WTC11 (cell line): ENCODE data around the gene ADAT3. TPM values are rescaled to one million over a fixed set of nuclear protein-coding genes. Genes with fewer than 3 reads are reported as not detected.

Experiments
- ATAC-seq: fragments of 200-7000 bp; cut with Tn5 transposase; 2 replicates; pipeline ENCODE4 v1.10.0; 2021; ENCODE audit warnings: mild to moderate bottlenecking, moderate library complexity
- CTCF ChIA-PET: fragments of 300-600 bp; sonication (Branson Sonifier 250); formaldehyde crosslinking; loops from one replicate; lab custom pipeline; 2021; ENCODE audit warnings: antibody characterized with exemption; lab: Charles Lee
- POLR2A ChIA-PET: fragments of 350-600 bp; sonication (Branson Sonifier 250); formaldehyde crosslinking; loops from one replicate; lab custom pipeline; 2021; ENCODE audit warnings: antibody characterized with exemption; lab: Charles Lee
- DNase-seq: peaks from one replicate; pipeline ENCODE4 v3.0.0; 2021; ENCODE audit warnings: low spot score
- H3K27ac Mint-ChIP-seq: 2 replicates; pipeline ENCODE4 v1.8.0; 2021; ENCODE audit warnings: mixed read lengths
- H3K27me3 Mint-ChIP-seq: 2 replicates; pipeline ENCODE4 v1.8.0; 2021; ENCODE audit warnings: low read depth, mild to moderate bottlenecking, moderate library complexity, mixed read lengths
- H3K36me3 Mint-ChIP-seq: 2 replicates; pipeline ENCODE4 v1.8.0; 2021; ENCODE audit warnings: mixed read lengths
- H3K4me1 Mint-ChIP-seq: 2 replicates; pipeline ENCODE4 v1.8.0; 2022; ENCODE audit warnings: mixed read lengths
- H3K4me3 Mint-ChIP-seq: 2 replicates; pipeline ENCODE4 v1.8.0; 2021; ENCODE audit warnings: mild to moderate bottlenecking, moderate library complexity, mixed read lengths
- H3K9me3 Mint-ChIP-seq: 2 replicates; pipeline ENCODE4 v1.8.0; 2021; ENCODE audit warnings: mixed read lengths
- AR ChIP-seq: fragments of 250-450 bp; sonication (Bioruptor Pico); IDR thresholded peaks from 2 replicates; pipeline ENCODE4 v1.9.0; 2021; ENCODE audit warnings: mild to moderate bottlenecking
- E2F1 ChIP-seq: sonication (generic); formaldehyde crosslinking; IDR thresholded peaks from 2 replicates; pipeline ENCODE4 v1.8.0; 2022; ENCODE audit warnings: mild to moderate bottlenecking, missing genetic modification reagents
- E2F4 ChIP-seq: sonication (generic); formaldehyde crosslinking; IDR thresholded peaks from 2 replicates; pipeline ENCODE4 v1.8.1; 2022; ENCODE audit warnings: low read depth, mild to moderate bottlenecking, moderate library complexity, missing genetic modification reagents, borderline replicate concordance
- ESRRA ChIP-seq: sonication (generic); formaldehyde crosslinking; IDR thresholded peaks from 2 replicates; pipeline ENCODE4 v1.8.1; 2022; ENCODE audit warnings: mild to moderate bottlenecking, missing genetic modification reagents, borderline replicate concordance
- GABPB1 ChIP-seq: sonication (generic); formaldehyde crosslinking; IDR thresholded peaks from 2 replicates; pipeline ENCODE4 v1.8.1; 2023; ENCODE audit warnings: mild to moderate bottlenecking, missing genetic modification reagents
- NFE2L1 ChIP-seq: sonication (generic); formaldehyde crosslinking; IDR thresholded peaks from 2 replicates; pipeline ENCODE4 v1.8.1; 2023; ENCODE audit warnings: missing genetic modification reagents
- NR1H2 ChIP-seq: sonication (generic); formaldehyde crosslinking; IDR thresholded peaks from 2 replicates; pipeline ENCODE4 v1.9.0; 2021; ENCODE audit warnings: mild to moderate bottlenecking, moderate library complexity, missing genetic modification reagents
- NR2C2 ChIP-seq: sonication (generic); formaldehyde crosslinking; IDR thresholded peaks from 2 replicates; pipeline ENCODE4 v1.8.0; 2022; ENCODE audit warnings: mild to moderate bottlenecking, missing genetic modification reagents
- PRRX2 ChIP-seq: fragments of 250-450 bp; sonication (Bioruptor Pico); IDR thresholded peaks from 2 replicates; pipeline ENCODE4 v1.8.0; 2021; ENCODE audit warnings: mild to moderate bottlenecking
- SMAD3 ChIP-seq: sonication (generic); formaldehyde crosslinking; IDR thresholded peaks from 2 replicates; pipeline ENCODE4 v1.8.0; 2022; ENCODE audit warnings: missing genetic modification reagents, mild to moderate bottlenecking, borderline replicate concordance
- ZBTB21 ChIP-seq: sonication (generic); formaldehyde crosslinking; IDR thresholded peaks from 2 replicates; pipeline ENCODE4 v1.8.1; 2023; ENCODE audit warnings: mild to moderate bottlenecking, missing genetic modification reagents, borderline replicate concordance
- ZBTB43 ChIP-seq: sonication (generic); formaldehyde crosslinking; IDR thresholded peaks from 2 replicates; pipeline ENCODE4 v1.8.1; 2023; ENCODE audit warnings: mild to moderate bottlenecking, missing genetic modification reagents
- ZMAT4 ChIP-seq: fragments of 250-450 bp; sonication (Bioruptor Pico); IDR thresholded peaks from 2 replicates; pipeline ENCODE4 v1.9.0; 2021; ENCODE audit warnings: mild to moderate bottlenecking
- ZNF396 ChIP-seq: fragments of 250-450 bp; sonication (Bioruptor Pico); IDR thresholded peaks from 2 replicates; pipeline ENCODE4 v1.8.0; 2021; ENCODE audit warnings: mild to moderate bottlenecking, moderate library complexity, borderline replicate concordance
- ZNF512 ChIP-seq: sonication (generic); formaldehyde crosslinking; IDR thresholded peaks from 2 replicates; pipeline ENCODE4 v1.8.1; 2022; ENCODE audit warnings: missing genetic modification reagents, borderline replicate concordance
- total RNA-seq: library from RNA; stranded (reverse); gene quantifications from 3 replicates; pipeline ENCODE4 v1.2.3, GENCODE V29; 2021

Gene ADAT3
- total RNA-seq, 1 experiment from 2014 or later: 20.3 TPM

- ChIA-PET CTCF (interaction anchor here (0.6 to 1.2 kb wide), 4 partner anchors 13 to 15 kb away, joined by 3 read pairs; no protein-coding TSS in a partner anchor), POLR2A (no interaction called here)
- peaks cover 25% of the 10 kb centered on the region for H3K4me1 Mint-ChIP-seq
- peak overlapping the region; percentile 92 for H3K27ac Mint-ChIP-seq
- no peak for TF ChIP-seq AR (CRISPR knock-in tag)
- TF ChIP-seq ZBTB43 (CRISPR knock-in tag): no peak
- no peaks in the 10 kb centered on the region for H3K27me3 Mint-ChIP-seq
- H3K36me3 Mint-ChIP-seq: no peaks in the 10 kb centered on the region
- DNase-seq (no peak), ATAC-seq (no peak)
- peak overlapping the region; percentile 90 for H3K4me3 Mint-ChIP-seq
- no peaks in the 10 kb centered on the region for H3K9me3 Mint-ChIP-seq
These were observed 37.8 kb downstream of the ADAT3 start for GRCh38 chr19:1942934-1943555.

- peak overlapping the region; percentile 90 for H3K4me3 Mint-ChIP-seq
- ChIA-PET CTCF (interaction anchor here (0.6 to 1.2 kb wide), 6 partner anchors 12 to 76 kb away, joined by 3 to 4 read pairs (median 3); no protein-coding TSS in a partner anchor), POLR2A (no interaction called here)
- H3K27me3 Mint-ChIP-seq: no peaks in the 10 kb centered on the region
- no peaks in the 10 kb centered on the region for H3K36me3 Mint-ChIP-seq
- DNase-seq (no peak), ATAC-seq (no peak)
- no peaks in the 10 kb centered on the region for H3K9me3 Mint-ChIP-seq
- TF ChIP-seq ZNF396 (no peak), NFE2L1 (CRISPR knock-in tag) (no peak), E2F4 (CRISPR knock-in tag) (no peak), NR2C2 (CRISPR knock-in tag) (no peak), GABPB1 (no peak), ZBTB21 (CRISPR knock-in tag) (no peak), E2F1 (no peak), AR (CRISPR knock-in tag) (no peak), NR1H2 (CRISPR knock-in tag) (no peak), ESRRA (CRISPR knock-in tag) (no peak), ZNF512 (CRISPR knock-in tag) (no peak), ZMAT4 (CRISPR knock-in tag) (no peak), PRRX2 (no peak), SMAD3 (no peak)
- H3K27ac Mint-ChIP-seq: peak overlapping the region; percentile 83
- H3K4me1 Mint-ChIP-seq: peaks cover 25% of the 10 kb centered on the region
These were observed 38.5 kb downstream of the ADAT3 start for GRCh38 chr19:1943661-1944087.
